Heart right ventricle (tissue), 16 donors: ENCODE results near the gene DNAJC10. TPM values are rescaled to one million over a fixed set of nuclear protein-coding genes. Genes with fewer than 3 reads are reported as not detected.
"Not testable (repeated sequence)": the region's sequence is repeated elsewhere in the genome, so short reads cannot be mapped to it uniquely, and the experiment has no call there.

Experiments
- ATAC-seq, 8 donors: fragments of 200-7000 bp; cut with Tn5 transposase; one replicate each; pipeline ENCODE4 v1.9.1; 2020; ENCODE audit warnings: mild to moderate bottlenecking in 8 of 8, moderate library complexity in 8 of 8, moderate number of reproducible peaks in 1 of 8
- DNase-seq, 2 donors: peaks; one replicate each; pipeline ENCODE4 v3.0.0-alpha.2; 2020
- H3K27ac ChIP-seq, 10 donors: fragments of 200-600 bp; sonication (generic) in 2 of 10; one replicate each; pipeline versions ENCODE4 v1.5.0 to v1.8.0; 2020 to 2022; ENCODE audit warnings: mild to moderate bottlenecking in 3 of 10
- H3K27me3 ChIP-seq, 7 donors: fragments of 200-600 bp; one replicate each; pipeline ENCODE4 v1.8.0; 2021 to 2022; ENCODE audit warnings: mild to moderate bottlenecking in 2 of 7
- H3K36me3 ChIP-seq, 9 donors: fragments of 200-600 bp; sonication (generic) in 1 of 9; one replicate each; pipeline versions ENCODE4 v1.5.0 to v1.8.0; 2020 to 2022; ENCODE audit warnings: mild to moderate bottlenecking in 2 of 9
- H3K4me1 ChIP-seq, 9 donors: fragments of 200-600 bp; sonication (generic) in 1 of 9; one replicate each; pipeline versions ENCODE4 v1.5.0 to v1.8.0; 2020 to 2022; ENCODE audit warnings: mild to moderate bottlenecking in 4 of 9
- H3K4me3 ChIP-seq, 10 donors: fragments of 200-600 bp; sonication (generic) in 2 of 10; one replicate each; pipeline versions ENCODE4 v1.5.0 to v1.8.0; 2020 to 2022; ENCODE audit warnings: mild to moderate bottlenecking in 7 of 10, moderate library complexity in 2 of 10
- H3K9me3 ChIP-seq, 11 donors: fragments of 200-600 bp in 10 of 11; sonication (generic) in 2 of 11; one replicate each; pipeline versions ENCODE4 v1.5.0 to v1.8.0; 2013 to 2022; ENCODE audit warnings: mild to moderate bottlenecking in 2 of 11, control low read depth in 1 of 11, moderate library complexity in 1 of 11
- WGBS, 2 donors: extraction: QIAGEN DNeasy Blood & Tissue Kit; methylation state at CpG; one replicate each; pipeline ENCODE4 v1.1.7; 2013; ENCODE audit warnings: inconsistent platforms in 1 of 2; 5-methylcytosine and 5-hydroxymethylcytosine counted together
- intact Hi-C, 10 donors: fragments of 100-400 bp; cut with DNase I; formaldehyde crosslinking; loops; one replicate each; pipeline versions ENCODE4 v1.11.1 to v1.14.2; 2022
- polyA plus RNA-seq, 2 donors: library from polyadenylated mRNA; stranded (reverse); fragments of 200-250 nt; gene quantifications; one replicate each; pipeline ENCODE4 v1.2.3, GENCODE V29; 2013
- total RNA-seq, 10 donors: library from RNA; stranded (reverse); fragmentation: NEBNext Ultra II Directional in 3 of 10; extraction: Animal tissue kit (Norgen Biotek cat#: 25700) in 3 of 10; gene quantifications; one replicate each; pipeline versions ENCODE4 v1.2.1 to v1.2.4, GENCODE V29; 2021 to 2023
- TF ChIP-seq, protein P1 (sequence below), 9 donors: fragments of 200-600 bp; sonication (generic) in 2 of 9; IDR thresholded peaks; one replicate each; pipeline versions ENCODE4 v1.5.0 to v1.8.0; 2021 to 2022; ENCODE audit warnings: antibody characterized with exemption in 9 of 9, mild to moderate bottlenecking in 5 of 9, moderate library complexity in 1 of 9
- donor health status: Arrhythmogenic right ventricular cardiomyopathy.
- donor health status: ischemic (EF 13 %, LVEDD 7.1; RV severe dilation, severe dysfunction).
- donor health status: healthy with polysubstance abuse.
- donor health status: DM: no; HTN: yes; CAD: no.
- donor health status: DM: no; HTN: no; CAD: no.
- donor health status: ischemic (EF 25% LVEDD 6.9; RV normal size, moderate dysfunction).
- donor health status: ischemic (EF 25% LVEDD 5.7; RV mildly dilated, moderate dysfunction).
- donor health status: healthy.
- donor health status: DM: yes; HTN: yes; CAD: no.
- donor health status: Ischemic cardiomyopathy.
- donor health status: ischemic (EF 35%, LVEDD 5.7; RV mildly dilated, moderate dysfunction).
- donor health status: nonischemic (EF 11% LVEDD 7.7; RV severe dilation, severe dysfunction).
- donor health status: DM: yes; HTN: yes; CAD: no.
- donor health status: PGD.
- donor health status: ischemic (EF 29% LVEDD 5.4; RV normal size, mild dysfunction).
- donor health status: nonischemic (EF 23%, LVEDD 6.1; RV moderate dilation, normal function).

The DNAJC10 gene
- total and polyA plus RNA-seq, 12 donors = 17.3 to 63.7 (median 52.4) TPM

DNA sequence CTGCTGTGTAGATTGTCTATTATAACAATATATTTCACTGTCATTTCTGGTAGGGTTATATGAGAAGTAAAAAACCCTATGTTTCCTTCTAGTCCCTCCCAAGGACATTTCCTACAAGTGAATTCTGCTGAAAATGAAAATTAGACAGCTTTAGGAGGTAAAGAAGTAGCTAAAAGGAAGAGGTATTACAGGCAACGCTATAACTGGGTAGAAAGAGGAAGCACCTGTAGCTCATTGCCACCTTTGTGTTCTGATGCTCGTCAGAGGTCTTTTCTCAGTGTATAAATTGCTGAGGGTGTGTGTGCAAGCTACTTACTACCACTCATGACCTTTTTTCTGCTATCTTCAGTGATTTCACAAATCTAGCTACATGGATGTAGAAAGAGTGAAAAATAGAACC, 1.4 kb downstream of the DNAJC10 start:
- Histone ChIP-seq H3K27ac (peak overlapping the region in 7 of 10 donors; percentile 14 to 93 (median 85)), H3K9me3 (no peaks in the 10 kb centered on the region), H3K36me3 (peaks cover 0 to 40% (median 3%) of the 10 kb centered on the region in 9 donors), H3K4me3 (peak overlapping the region in 5 of 10 donors; percentile 12 to 98 (median 91)), H3K4me1 (peaks cover 0 to 48% (median 24%) of the 10 kb centered on the region in 9 donors), H3K27me3 (no peaks in the 10 kb centered on the region)
- TF ChIP-seq, protein P1, sequence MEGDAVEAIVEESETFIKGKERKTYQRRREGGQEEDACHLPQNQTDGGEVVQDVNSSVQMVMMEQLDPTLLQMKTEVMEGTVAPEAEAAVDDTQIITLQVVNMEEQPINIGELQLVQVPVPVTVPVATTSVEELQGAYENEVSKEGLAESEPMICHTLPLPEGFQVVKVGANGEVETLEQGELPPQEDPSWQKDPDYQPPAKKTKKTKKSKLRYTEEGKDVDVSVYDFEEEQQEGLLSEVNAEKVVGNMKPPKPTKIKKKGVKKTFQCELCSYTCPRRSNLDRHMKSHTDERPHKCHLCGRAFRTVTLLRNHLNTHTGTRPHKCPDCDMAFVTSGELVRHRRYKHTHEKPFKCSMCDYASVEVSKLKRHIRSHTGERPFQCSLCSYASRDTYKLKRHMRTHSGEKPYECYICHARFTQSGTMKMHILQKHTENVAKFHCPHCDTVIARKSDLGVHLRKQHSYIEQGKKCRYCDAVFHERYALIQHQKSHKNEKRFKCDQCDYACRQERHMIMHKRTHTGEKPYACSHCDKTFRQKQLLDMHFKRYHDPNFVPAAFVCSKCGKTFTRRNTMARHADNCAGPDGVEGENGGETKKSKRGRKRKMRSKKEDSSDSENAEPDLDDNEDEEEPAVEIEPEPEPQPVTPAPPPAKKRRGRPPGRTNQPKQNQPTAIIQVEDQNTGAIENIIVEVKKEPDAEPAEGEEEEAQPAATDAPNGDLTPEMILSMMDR (IDR thresholded peaks at IDR 0.05) = no peak
- ATAC-seq = no peak
- 52 to 53% methylated on average over 2 of the region's 2 CpGs for WGBS, 2 donors
- DNase-seq = no peak
- intact Hi-C loops = loop anchor here in 1 of 10 donors (5.0 kb wide), 1 partner anchor 360 kb away; the partner anchor contains the start of gene DUSP19

DNA sequence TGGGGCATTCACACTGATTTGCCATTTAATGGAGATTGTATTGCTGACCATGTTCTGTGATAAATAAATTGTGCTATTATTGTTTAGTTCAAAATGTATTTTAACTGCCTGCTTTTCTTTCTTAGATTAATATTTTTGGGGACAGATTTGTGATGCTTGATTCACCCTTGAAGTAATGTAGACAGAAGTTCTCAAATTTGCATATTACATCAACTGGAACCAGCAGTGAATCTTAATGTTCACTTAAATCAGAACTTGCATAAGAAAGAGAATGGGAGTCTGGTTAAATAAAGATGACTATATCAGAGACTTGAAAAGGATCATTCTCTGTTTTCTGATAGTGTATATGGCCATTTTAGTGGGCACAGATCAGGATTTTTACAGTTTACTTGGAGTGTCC, 1.8 kb downstream of the DNAJC10 start:
- ATAC-seq (no peak), DNase-seq (no peak)
- H3K4me3 ChIP-seq = peak overlapping the region in 2 of 10 donors; percentile 12 to 91
- TF ChIP-seq, protein P1 (IDR thresholded peaks at IDR 0.05) = no peak
- intact Hi-C loops = loop anchor here in 1 of 10 donors (5.0 kb wide), 1 partner anchor 359 kb away; the partner anchor contains the start of gene DUSP19
- no peaks in the 10 kb centered on the region for H3K27me3 ChIP-seq
- H3K27ac ChIP-seq = peak overlapping the region in 2 of 10 donors; percentile 14 to 85
- H3K4me1 ChIP-seq = peaks cover 0 to 48% (median 24%) of the 10 kb centered on the region in 9 donors
- no peaks in the 10 kb centered on the region for H3K9me3 ChIP-seq
- H3K36me3 ChIP-seq = peaks cover 0 to 44% (median 7%) of the 10 kb centered on the region in 9 donors

DNA sequence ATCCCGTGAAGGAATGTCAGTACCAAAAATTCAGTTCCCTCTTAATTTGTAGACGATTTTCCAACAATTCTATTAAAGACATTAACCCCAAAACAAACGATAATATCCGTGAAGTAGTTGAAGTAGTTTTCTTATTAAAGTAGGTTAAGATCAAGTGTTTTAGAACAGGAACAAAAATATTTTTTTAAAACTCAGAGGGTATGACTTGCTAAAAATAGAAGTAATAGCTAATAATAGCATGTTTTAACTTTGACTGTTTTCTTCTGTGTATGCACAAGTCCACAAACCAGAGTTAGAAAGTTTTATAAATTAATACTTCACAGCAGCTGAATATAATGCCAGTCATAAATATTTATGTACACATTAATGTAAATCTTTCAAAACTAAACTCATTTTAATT, 2.4 kb downstream of the DNAJC10 start:
- WGBS, 2 donors = 59 to 74% methylated on average over 4 of the region's 4 CpGs
- H3K36me3 ChIP-seq = peaks cover 0 to 51% (median 7%) of the 10 kb centered on the region in 9 donors
- H3K4me1 ChIP-seq = peaks cover 0 to 42% (median 24%) of the 10 kb centered on the region in 9 donors
- no peak overlapping the region for H3K27ac ChIP-seq
- H3K4me3 ChIP-seq = no peak overlapping the region
- no peaks in the 10 kb centered on the region for H3K9me3 ChIP-seq
- no peak for ATAC-seq
- DNase-seq = no peak
- intact Hi-C loops = loop anchor here in 1 of 10 donors (5.0 kb wide), 1 partner anchor 359 kb away; the partner anchor contains the start of gene DUSP19
- TF ChIP-seq, protein P1 (IDR thresholded peaks at IDR 0.05) = no peak
- H3K27me3 ChIP-seq = no peaks in the 10 kb centered on the region

DNA sequence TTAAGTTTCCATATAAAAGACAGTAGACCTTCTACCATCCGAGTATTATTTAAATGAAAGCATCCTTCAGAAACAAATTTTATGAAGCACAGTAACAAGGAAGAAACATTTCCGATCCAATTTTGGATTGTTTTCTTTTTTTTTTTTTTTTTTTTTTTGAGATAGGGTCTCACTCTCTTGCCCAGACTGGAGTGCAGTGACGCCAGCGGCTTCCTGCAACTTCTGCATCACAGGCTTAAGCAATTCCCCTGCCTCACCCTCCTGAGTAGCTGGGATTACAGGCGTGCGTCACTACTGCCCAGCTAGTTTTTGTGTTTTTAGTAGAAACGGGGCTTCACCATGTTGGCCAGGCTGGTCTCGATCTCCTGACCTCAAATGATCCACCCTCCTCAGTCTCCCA, 3.1 kb downstream of the DNAJC10 start:
- H3K4me3 ChIP-seq, H3K27me3 ChIP-seq, H3K9me3 ChIP-seq, H3K27ac ChIP-seq, DNase-seq, ATAC-seq: not testable (repeated sequence)
- intact Hi-C loops = loop anchor here in 1 of 10 donors (5.0 kb wide), 1 partner anchor 358 kb away; the partner anchor contains the start of gene DUSP19
- Histone ChIP-seq H3K36me3 (peaks cover 0 to 57% (median 7%) of the 10 kb centered on the region in 9 donors), H3K4me1 (peaks cover 0 to 35% (median 24%) of the 10 kb centered on the region in 9 donors)
- WGBS, 2 donors = 90 to 92% methylated on average over 8 of the region's 8 CpGs

DNA sequence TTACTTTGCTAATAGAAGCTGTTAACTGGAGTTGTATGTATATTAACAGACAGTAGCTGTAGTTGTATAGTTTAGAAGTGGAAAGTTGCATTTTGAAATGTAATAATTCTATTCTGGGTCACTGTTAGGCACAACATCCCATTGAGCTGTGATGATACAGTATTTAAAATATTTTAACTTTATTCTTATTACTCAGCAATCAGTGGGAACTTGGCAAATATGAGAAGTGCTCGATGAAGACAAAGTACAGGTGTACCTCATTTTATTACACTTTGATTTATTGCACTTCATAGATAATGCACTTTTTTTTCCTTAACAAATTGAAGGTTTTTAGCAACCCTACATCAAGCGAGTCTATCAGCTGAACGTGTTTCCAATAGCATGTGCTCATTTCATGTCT, 8.6 kb downstream of the DNAJC10 start:
- TF ChIP-seq, protein P1 (IDR thresholded peaks at IDR 0.05) = no peak
- Histone ChIP-seq H3K27me3 (no peaks in the 10 kb centered on the region), H3K36me3 (peaks cover 0 to 99% (median 22%) of the 10 kb centered on the region in 9 donors), H3K4me1 (no peaks in the 10 kb centered on the region), H3K4me3 (no peak overlapping the region), H3K27ac (no peak overlapping the region), H3K9me3 (no peaks in the 10 kb centered on the region)
- DNase-seq (no peak), ATAC-seq (no peak)
- 65 to 86% methylated on average over 3 of the region's 3 CpGs for WGBS, 2 donors
- intact Hi-C loops = no loop called here
